HepG2 (cell line): ENCODE data around the gene CDC42BPG. TPM values are rescaled to one million over a fixed set of nuclear protein-coding genes. Genes with fewer than 3 reads are reported as not detected.
A peak's percentile ranks its signal among the peaks of the same experiment; 100 is the strongest.

ENCODE experiments used
- ATF7-NPFF ChIP-seq: sonication (generic); formaldehyde crosslinking; IDR thresholded peaks from 2 replicates; pipeline ENCODE4 v1.8.1; 2023; ENCODE audit warnings: mild to moderate bottlenecking, low read depth, missing genetic modification reagents, moderate library complexity
- GABPA ChIP-seq, 2 experiments: IDR thresholded peaks; 2 replicates each; pipeline ENCODE4 v1.6.1; 2011 to 2016; ENCODE audit warnings: low read depth in 2 of 2, low read length in 1 of 2, missing biosample characterization in 1 of 2, missing genetic modification characterization in 1 of 2
- KLF12 ChIP-seq: sonication (generic); formaldehyde crosslinking; IDR thresholded peaks from 2 replicates; pipeline ENCODE4 v1.4.0; 2020; ENCODE audit warnings: missing genetic modification reagents, borderline replicate concordance
- MIER2 ChIP-seq: IDR thresholded peaks from 2 replicates; pipeline ENCODE4 v1.6.1; 2016; ENCODE audit warnings: missing biosample characterization, missing genetic modification reagents
- MXD1 ChIP-seq: sonication (generic); formaldehyde crosslinking; IDR thresholded peaks from 2 replicates; pipeline ENCODE4 v1.4.0; 2020; ENCODE audit warnings: mild to moderate bottlenecking, missing genetic modification reagents
- NCOA1 ChIP-seq: sonication (generic); formaldehyde crosslinking; IDR thresholded peaks from 2 replicates; pipeline ENCODE4 v1.9.0; 2021; ENCODE audit warnings: missing genetic modification reagents
- NFRKB ChIP-seq: fragments of 450-650 bp; IDR thresholded peaks from 2 replicates; pipeline ENCODE4 v1.6.1; 2017
- RERE ChIP-seq: IDR thresholded peaks from 2 replicates; pipeline ENCODE4 v1.6.1; 2016; ENCODE audit warnings: low read depth, missing genetic modification reagents, missing compliant biosample characterization
- RFX1 ChIP-seq: fragments of 450-650 bp; IDR thresholded peaks from 2 replicates; pipeline ENCODE4 v1.6.1; 2017
- SNAI1 ChIP-seq: sonication (generic); formaldehyde crosslinking; IDR thresholded peaks from 2 replicates; pipeline ENCODE4 v1.5.0; 2020; ENCODE audit warnings: mild to moderate bottlenecking, missing genetic modification reagents, borderline replicate concordance
- SUZ12 ChIP-seq: fragments of 150-350 bp; IDR thresholded peaks from 2 replicates; pipeline ENCODE4 v1.6.1; 2014; ENCODE audit warnings: low read depth, low read length
- ZGPAT ChIP-seq: IDR thresholded peaks from 2 replicates; pipeline ENCODE4 v1.6.1; 2016; ENCODE audit warnings: mild to moderate bottlenecking
- ZNF317 ChIP-seq: sonication (generic); formaldehyde crosslinking; IDR thresholded peaks from 2 replicates; pipeline ENCODE4 v1.5.0; 2020; ENCODE audit warnings: mild to moderate bottlenecking, missing genetic modification reagents
- ZNF350 ChIP-seq: sonication (generic); formaldehyde crosslinking; IDR thresholded peaks from 2 replicates; pipeline ENCODE4 v1.4.0; 2020; ENCODE audit warnings: mild to moderate bottlenecking, low read depth, missing genetic modification reagents, borderline replicate concordance
- ZNF44 ChIP-seq: sonication (generic); formaldehyde crosslinking; IDR thresholded peaks from 2 replicates; pipeline ENCODE4 v1.5.1; 2020; ENCODE audit warnings: mild to moderate bottlenecking, missing genetic modification reagents
- ZNF710 ChIP-seq: sonication (generic); formaldehyde crosslinking; IDR thresholded peaks from 2 replicates; pipeline ENCODE4 v1.5.0; 2020; ENCODE audit warnings: mild to moderate bottlenecking, missing genetic modification reagents, borderline replicate concordance
- polyA plus RNA-seq, 8 experiments: library from polyadenylated mRNA; depleted of rRNA in 3 of 8; stranded (reverse) in 7 of 8; unstranded in 1 of 8; fragments of >200 nt; fragmentation: Illumina TruSeq in 4 of 8; extraction: Trizol in 4 of 8; gene quantifications; 2 replicates each; pipeline versions ENCODE4 v1.2.1 to v1.2.3, GENCODE V29; 2011 to 2016; ENCODE audit warnings: low read depth in 4 of 8, missing spikeins in 1 of 8, mixed read lengths in 1 of 8; ENCODE audit not compliant: insufficient read depth in 1 of 8
- total RNA-seq, 5 experiments: library from RNA; depleted of rRNA; stranded (reverse); fragments of >200 nt; fragmentation: Illumina TruSeq; extraction: Trizol; gene quantifications; 2 replicates each; pipeline ENCODE4 v1.2.3, GENCODE V29; 2016; ENCODE audit warnings: low read depth in 1 of 5
- TF ChIP-seq, protein P1 (sequence below): IDR thresholded peaks from 2 replicates; pipeline ENCODE4 v1.6.1; 2016; ENCODE audit warnings: missing biosample characterization, missing genetic modification reagents, low read depth
- TF ChIP-seq, protein P2 (sequence below): sonication (generic); formaldehyde crosslinking; IDR thresholded peaks from 2 replicates; pipeline ENCODE4 v1.5.0; 2020; ENCODE audit warnings: mild to moderate bottlenecking, low read depth, missing genetic modification reagents, borderline replicate concordance

The CDC42BPG gene
- total and polyA plus RNA-seq, 2 of the 13 experiments (the other 11 are each of a cell fraction or from before 2014, with no cell fraction given), result 0.55 to 1.4 TPM

DNA sequence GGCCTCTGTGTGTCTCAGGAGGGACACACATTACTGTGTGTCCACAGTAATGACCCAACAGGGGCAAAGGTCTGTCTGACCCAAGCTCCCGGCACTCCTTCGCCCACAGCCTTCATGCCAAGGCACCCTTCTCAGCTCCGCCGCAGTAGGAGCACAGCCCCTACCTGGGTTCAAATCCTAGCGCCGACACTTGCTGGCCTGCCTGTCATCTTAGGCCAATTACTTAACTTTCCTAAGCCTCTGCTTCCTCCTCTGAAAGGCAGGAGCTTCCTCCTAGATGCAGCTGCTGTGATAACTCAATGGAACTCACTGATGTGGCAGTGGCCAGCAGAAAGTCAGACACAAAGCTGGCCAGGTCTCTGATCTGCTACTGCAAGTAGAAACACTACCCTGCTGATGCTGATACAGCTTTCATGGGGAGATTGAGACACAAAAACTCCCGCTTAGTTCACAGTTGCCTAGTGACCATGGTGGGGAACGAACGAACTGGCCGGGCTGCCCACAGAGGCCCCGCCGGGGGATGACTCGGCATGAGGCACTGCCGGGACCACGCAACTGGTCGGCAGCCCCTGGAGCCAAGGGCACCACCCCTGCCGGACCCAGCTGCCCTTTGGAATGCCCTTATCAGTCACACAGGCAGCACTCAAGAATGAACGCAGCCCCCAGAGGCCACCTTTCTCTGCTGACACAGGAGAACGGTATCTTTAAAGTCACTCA, 25.9 kb upstream of the CDC42BPG start (continued):
- TF ChIP-seq ZNF710 (CRISPR knock-in tag) (no peak; the same call in 1 of the 2 replicates), GABPA (IDR thresholded peaks at IDR 0.05; ENCODE audit: low read depth, low read length) (no peak), GABPA (CRISPR knock-in tag; IDR thresholded peaks at IDR 0.05; ENCODE audit: low read depth) (no peak), ATF7-NPFF (no peak), RERE (CRISPR knock-in tag) (no peak), MXD1 (CRISPR knock-in tag) (no peak), KLF12 (CRISPR knock-in tag) (no peak), MIER2 (CRISPR knock-in tag) (no peak), ZNF317 (CRISPR knock-in tag) (peak; percentile 49; the same call in 1 of the 2 replicates), NFRKB (no peak), ZGPAT (CRISPR knock-in tag) (no peak), NCOA1 (no peak), SNAI1 (CRISPR knock-in tag) (no peak), RFX1 (peak; percentile 57; the same call in 1 of the 2 replicates), ZNF44 (CRISPR knock-in tag) (no peak), ZNF350 (CRISPR knock-in tag) (no peak; the same call in 1 of the 2 replicates), SUZ12 (no peak)
- TF ChIP-seq, protein P1, sequence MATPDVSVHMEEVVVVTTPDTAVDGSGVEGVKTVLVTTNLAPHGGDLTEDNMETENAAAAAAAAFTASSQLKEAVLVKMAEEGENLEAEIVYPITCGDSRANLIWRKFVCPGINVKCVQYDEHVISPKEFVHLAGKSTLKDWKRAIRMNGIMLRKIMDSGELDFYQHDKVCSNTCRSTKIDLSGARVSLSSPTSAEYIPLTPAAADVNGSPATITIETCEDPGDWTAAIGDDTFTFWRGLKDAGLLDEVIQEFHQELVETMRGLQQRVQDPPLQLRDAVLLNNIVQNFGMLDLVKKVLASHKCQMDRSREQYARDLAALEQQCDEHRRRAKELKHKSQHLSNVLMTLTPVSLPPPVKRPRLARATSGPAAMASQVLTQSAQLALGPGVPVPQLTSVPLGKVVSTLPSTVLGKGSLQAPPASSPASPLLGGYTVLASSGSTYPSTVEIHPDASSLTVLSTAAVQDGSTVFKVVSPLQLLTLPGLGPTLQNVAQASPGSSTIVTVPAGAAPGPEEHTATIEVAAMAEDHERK (CRISPR knock-in tag), result no peak
- TF ChIP-seq, protein P2, sequence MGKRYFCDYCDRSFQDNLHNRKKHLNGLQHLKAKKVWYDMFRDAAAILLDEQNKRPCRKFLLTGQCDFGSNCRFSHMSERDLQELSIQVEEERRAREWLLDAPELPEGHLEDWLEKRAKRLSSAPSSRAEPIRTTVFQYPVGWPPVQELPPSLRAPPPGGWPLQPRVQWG (CRISPR knock-in tag), result no peak
